HG03469 (cell line): ENCODE results near the gene CHD2.

Experiments used
- ATAC-seq: cut with Tn5 transposase; IDR thresholded peaks from one replicate; pipeline ENCODE4 v1.9.1; 2021; ENCODE audit warnings: mild to moderate bottlenecking, moderate library complexity, moderate number of reproducible peaks; ENCODE audit not compliant: unreplicated experiment

Gene CHD2

DNA sequence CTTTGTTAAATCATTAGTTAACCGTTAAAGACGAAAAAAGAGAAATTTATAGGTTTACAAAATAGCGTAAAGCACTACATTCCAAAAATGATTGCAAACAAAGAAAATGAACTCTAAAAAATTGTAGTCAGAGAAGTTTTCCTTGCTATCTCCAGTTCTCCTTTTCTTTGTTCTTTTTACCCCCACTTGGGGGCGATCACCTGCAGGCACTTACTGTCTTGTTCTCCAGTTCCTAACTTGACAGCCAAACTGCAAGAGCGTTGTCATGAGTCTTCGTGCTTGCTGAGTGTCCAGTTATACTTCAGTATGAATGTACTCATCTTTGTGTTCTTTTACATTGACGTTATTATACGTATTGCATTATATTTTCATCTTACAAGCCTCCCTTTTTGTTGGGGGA lies 54.5 kb downstream of the CHD2 start:
- ATAC-seq = no peak

DNA sequence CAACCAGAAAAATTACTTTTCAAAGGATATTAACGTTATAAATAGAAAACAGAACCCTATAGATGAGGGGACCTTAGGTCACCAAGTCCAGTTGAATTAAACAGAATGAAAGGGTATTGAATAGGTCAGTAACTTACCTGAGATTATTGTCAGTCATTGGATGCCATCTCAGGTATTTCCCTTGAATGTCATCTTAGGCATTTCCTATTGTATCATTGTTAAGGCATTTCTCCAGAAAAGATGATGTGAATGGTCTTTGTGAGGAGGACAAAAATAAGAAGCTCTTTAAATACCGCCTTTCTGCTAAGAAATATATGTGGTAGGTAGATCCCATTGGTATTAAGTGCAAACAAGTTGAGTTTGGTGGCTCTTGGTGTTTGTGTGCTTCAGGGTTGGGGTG lies 55.6 kb downstream of the CHD2 start:
- no peak for ATAC-seq

DNA sequence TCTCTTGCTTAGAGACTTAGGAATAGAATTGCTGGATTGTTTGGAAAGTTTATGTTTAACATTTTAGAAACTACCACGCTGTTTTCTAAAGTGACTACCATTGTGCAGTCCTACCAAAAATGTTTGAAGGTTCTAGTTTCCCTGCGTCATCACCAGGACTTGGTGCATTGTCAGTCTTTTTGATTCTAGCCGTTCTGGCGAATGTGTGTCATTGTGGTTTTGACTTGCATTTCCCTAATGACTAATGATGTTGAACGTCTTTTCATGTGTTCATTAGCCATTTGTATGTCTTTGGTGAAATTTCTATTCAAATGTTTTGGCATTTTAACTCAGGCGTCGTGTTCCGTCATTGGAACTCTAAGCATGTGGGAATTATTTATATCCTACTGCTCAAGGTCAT lies 58.0 kb downstream of the CHD2 start:
- no peak for ATAC-seq

DNA sequence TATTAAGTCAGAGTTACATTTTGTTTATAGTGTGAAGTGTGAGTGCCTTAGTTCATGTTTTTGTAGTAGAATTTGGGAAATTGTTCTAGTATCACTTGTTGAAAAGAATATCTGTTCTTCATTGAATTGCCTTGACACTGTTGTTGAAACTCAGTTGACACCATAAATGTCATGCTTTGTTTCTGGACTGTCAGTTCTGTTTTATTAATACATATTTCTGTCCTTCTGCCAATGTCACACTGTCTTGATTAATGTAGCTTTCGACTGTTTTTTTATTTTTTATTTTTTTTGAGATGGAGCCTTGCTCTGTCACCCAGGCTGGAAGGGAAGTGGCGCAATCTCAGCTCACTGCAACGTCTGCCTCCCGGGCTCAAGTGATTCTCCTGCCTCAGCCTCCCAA lies 59.1 kb downstream of the CHD2 start:
- ATAC-seq = no peak

DNA sequence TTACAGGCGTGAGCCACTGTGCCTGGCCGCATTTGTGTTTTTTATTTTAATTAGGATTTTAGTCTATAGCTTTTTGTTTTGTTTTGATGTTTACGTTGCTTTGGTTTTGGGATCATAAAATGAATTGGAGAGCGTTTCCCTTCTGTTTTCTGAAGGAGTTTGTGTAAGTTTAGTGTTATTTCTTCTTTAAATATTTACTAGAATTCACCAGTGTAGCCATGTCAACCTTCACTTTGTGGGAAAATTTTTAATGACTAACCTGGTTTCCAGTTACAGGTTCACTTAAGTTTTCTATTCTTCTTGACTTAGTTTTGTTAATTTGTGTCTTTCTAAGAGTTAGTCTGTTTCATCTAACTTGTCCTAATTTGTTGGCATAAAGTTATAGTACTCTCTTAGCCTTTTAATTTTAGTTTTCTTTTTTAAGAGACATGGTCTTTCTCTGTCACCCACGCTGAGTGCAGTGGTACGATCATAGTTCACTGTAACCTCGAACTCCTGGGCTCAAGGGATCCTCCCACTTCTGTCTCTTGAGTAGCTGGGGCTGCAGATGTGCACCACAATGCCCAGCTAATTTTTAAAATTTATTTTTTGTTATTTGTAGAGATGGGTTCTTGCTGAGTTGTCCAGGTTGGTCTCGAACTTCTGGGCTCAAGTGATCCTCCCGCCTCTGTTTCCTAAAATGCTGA lies 61.0 kb downstream of the CHD2 start:
- ATAC-seq = no peak

DNA sequence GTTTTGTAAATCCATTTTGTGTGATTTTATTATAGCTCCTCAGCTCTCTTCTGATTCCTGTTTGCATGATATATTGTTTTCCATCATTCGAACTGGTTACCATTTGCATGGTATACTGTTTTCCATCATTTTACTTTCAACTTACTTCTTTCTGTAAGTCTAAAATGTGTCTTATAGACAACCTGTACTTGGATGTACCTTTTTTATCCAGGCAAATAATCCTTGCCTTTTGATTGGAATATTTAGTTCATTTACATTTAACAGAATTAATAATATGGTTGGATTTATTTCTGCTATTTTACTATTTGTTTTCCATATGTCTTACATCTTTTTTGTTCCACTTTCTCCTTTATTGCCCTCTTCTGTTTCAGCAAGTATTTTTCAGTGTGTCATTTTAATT lies 62.8 kb downstream of the CHD2 start:
- ATAC-seq = no peak

DNA sequence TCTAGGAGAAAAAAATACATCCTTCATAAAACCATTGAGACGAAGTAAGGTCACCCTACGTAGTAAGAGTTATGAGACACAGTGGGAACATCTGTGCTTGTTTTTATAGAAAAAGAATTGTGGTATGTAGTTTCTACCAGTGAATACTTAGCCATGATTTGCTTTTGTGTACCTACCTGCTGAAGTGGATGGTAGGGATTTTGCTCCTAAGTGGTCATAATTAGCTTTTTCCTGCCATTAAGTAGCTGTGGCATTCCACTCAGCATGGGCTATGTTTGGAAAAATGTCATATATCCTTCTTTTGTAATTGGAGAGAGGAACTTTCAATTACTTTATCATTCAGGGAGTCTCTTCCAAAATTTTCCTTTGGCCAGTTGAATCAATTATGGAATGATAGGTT lies 63.7 kb downstream of the CHD2 start:
- ATAC-seq = no peak

DNA sequence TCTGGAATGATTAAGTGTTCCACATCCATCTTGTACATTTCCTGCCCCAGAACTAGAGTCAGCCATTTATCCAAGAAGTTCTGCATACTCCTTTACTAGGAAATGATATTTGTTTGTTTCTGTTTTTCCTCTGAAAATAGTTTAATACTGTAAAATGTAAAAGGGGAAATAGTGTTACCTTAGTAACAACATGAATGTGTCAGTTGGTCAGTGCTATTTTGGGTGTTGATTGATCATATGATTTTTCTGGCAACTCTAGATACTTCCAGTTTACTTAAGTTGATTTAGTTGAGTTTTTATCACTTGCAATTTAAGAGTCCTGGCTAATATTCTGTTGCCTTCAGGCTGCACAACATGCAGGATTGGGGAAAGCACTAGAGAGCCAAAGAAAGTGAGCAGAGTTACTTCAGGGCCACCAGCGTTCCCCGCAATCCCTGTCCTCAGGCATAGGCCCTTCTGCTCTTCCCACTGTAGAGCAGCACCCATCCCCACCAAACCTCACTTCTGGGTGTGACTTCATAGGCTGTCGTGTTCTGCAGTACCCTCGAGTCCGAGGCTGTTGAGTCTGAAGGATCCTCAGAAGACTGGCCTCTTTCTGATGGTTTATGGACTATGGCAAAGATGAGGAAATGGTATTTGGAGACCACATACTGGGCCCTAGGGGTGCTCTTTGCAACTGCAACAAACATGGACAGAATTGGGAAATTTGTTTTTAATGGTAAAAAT lies 69.0 kb downstream of the CHD2 start:
- ATAC-seq = no peak

DNA sequence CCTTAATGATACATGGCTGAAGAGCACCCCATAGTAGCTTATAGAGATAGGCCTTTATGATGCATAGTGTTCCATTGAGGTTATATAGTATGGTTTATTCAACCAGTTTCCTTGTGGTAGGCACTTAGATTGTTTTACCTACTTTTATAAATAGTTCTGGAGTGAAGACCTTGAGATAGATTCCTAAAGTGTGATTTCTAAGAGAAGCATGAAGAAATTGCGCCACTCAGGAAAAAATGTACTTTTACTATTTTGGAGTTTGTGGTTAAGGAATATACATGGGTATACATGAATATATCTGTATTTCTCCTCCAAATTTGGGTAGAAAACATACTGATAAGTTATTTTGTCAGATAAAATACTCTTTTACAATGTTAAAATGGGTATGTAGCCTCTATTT lies 70.5 kb downstream of the CHD2 start:
- no peak for ATAC-seq

DNA sequence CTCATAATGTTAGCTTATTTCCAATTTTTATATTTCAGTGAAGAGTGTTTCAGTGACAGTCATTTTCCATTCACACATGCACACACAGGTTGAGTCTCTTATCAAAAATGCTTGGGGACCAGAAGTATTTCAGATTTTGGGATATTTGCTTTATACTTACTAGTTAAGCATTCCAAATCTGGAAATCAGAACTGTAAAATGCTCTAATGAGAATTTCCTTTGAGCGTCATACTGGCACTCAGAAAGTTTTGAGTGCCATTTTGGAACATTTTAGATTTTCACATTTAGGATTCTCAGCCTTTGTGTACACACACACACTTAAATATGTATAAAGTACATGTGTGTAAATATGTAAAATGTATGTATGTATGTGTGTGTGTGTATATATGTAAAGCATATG lies 71.0 kb downstream of the CHD2 start:
- ATAC-seq = no peak

DNA sequence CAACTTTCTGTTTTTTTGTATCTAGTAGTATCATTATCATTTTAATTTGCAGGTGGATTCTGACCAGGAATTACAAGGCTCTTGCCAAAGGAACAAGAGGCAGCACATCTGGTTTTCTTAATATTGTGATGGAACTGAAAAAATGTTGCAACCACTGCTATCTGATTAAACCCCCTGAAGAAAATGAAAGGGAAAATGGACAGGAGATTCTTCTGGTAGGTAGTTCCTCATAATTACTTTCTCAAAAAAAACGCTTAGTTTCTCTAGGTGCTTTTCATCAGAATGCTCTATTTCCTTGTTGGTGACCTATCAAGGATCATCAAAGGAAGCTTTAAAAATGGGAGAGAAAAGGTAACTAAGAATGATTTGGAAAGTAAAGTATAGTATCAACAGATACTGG lies 71.6 kb downstream of the CHD2 start:
- no peak for ATAC-seq

DNA sequence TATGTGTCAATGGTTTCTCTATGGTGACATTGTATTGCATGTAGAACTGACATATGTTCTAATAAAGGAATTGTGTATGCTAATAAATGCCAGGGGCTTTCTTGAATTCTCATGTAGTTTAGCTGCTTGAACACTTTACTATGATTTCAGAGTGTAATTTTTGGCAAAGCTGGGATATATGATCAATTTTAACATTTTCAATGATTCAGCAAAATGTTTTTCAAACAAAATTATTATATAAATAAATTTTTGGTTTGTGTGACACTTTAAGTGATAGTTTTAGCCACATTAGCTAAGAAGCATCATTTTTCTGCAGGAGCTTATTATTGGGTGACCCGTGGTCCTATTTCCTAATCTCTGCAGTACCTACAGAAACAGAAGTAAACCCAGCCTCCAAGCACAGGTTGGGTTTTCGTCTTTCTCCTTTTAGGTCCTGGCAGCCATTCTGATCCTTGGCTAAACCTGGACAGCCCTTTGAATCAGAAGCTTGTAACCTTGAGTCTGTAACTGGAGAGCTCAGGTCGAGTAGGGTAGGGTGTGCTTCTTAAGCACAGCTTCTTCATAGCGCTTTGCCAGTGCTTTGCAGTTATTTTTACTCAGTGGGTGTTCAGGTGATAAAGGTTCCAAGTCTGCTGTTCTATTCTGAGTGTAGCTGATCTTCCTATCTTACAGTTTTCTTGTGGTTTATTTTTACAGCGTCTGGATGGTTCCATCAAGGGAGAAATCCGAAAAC lies 74.2 kb downstream of the CHD2 start:
- no peak for ATAC-seq

DNA sequence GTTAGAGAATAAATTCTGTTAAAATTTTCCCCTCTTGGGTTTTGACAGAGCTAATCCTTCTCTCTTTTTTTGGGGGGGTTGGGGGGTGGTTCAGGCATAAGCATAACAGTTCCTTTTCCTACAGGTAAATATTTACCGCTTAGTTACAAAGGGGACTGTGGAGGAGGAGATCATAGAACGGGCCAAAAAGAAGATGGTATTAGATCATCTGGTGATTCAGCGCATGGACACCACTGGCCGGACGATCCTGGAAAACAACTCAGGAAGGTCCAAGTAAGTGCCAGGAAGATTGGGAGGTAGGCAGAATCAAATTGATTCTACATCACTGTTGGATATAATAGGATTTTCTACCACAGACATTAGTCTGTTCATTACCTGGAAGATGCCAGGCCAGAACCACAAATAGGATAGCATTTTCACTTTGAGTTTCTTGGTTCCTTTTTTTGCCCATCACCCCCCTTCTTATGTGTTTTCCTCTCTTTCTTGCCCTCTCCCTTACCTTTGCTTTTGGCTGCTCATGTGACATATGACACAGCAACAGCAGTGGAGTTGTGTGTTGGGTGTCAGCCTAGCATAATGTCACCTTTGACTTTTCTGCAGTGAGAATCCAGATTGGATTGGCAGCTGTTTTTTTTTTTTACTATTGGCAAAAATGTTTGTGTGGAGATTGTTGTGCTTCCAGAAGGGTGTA lies 79.0 kb downstream of the CHD2 start:
- peak; percentile 47 for ATAC-seq

DNA sequence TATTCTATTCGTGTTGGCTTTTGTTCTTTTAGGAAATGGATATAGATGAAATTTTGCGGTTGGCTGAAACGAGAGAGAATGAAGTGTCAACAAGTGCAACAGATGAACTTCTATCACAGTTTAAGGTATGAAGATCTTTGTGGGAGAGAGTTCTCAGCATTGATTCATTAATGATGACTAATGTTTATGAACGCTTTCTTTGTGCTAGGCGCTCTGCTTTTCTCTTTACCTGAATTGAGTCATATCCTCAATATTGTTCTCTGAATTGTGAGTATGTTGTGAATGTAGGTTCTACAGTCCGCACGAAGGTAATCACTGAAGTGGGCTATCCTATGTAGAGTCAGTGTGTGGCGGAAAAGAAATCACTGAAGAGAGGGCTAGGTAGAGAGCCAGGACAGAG lies 81.2 kb downstream of the CHD2 start:
- no peak for ATAC-seq

DNA sequence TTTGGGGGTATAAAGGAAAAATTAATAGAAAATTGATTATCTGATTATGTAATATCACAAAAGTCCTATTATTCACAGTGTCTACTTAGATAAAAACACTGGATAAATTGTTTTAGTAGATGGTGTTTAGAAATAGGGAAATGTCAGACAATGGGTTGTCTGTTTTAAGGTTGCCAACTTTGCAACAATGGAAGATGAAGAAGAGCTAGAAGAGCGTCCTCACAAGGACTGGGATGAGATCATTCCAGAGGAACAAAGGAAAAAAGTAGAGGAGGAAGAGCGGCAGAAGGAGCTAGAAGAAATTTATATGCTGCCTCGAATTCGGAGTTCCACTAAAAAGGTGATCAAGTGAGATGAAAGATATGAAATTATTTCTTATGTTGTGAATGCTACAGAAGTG lies 84.0 kb downstream of the CHD2 start:
- ATAC-seq = no peak

DNA sequence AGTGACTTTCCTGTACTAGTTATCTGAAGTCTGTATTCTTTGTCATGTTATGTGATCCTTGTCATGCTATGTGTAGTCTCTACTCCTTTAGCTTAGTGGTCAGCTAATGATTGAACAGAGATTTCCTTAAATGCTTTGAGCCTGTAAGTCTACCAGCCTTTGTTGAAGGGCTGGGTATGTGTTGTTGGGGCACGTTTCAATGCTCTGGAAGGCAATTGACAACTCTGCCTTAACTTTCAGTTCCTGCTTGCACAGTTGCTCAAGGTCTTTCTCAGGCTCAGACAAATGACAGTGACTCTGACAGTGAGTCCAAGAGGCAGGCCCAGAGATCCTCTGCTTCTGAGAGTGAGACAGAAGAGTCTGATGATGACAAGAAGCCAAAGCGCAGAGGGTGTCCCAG lies 89.3 kb downstream of the CHD2 start:
- peak; percentile 88 for ATAC-seq

DNA sequence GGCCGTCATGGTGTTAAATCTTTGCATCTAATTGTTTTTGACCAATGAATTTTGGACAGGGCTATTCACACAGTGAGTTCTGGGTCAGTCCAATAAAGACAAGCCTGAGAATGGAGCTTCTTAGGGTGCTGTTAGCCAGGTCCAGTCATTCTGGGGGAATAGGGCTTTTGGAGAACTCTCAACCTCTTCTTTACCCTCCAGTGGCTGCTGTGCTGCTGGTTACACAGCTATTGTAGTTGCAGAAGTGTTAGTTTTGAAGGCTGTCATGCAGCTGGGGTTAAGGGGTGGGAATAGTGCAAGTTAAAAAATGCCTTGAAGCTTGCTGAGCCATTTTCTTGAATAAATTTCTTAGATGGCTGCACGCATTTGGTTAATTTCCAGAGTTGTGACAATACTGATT lies 89.9 kb downstream of the CHD2 start:
- ATAC-seq = no peak

DNA sequence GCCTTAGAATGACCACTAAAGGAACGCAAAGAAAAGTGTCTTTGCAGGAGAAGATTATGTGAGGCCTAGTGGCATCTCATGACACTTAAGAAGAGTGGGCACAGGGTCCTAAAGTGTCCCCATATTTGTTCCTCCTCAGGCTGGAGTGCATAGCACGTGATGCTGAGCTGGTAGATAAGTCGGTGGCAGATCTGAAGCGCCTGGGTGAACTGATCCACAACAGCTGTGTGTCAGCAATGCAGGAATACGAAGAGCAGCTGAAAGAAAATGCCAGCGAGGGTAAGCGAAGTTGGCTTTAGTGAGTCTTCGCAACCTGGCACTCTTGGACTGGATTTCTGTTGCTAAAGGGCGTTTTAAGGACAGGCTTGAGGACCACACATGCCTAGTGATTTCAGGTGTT lies 92.6 kb downstream of the CHD2 start:
- no peak for ATAC-seq

DNA sequence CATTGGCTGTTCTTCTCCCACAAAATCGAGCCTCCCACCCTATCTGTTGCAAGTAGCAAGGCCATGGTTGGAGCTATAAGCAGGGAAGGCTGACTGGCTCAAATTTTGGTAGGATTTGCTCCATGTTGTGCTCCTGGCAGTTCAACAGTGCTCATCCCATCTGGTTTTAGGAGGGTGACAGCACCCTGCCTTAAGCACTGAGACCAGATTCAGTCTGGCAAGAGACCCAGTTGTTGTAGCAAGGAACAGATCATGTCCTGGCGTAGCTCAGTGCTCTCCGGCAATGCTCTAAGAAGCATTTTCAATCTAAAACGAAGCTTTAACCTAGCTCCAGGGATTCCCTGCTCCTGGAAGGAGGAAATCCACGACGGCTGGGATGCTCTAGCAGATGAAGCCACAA lies 97.7 kb downstream of the CHD2 start:
- no peak for ATAC-seq

DNA sequence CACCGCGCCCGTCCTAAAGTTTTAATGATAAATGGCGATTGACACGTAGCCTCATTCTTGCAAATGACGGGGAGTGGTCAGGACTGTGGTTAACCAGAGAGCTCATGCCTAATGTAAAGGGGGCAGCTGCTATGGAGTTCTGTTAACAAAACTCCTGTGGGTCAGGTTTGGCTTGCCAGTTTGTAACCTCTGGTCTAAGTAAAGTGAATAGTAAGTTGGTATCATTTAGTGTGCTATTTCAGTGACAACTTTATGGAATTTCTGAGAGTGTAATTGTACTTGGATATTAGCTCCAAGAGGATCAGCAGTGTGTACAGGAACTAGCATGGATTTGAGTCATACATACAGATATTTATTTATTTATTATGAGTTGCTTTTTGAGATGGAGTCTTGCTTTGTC lies 101.0 kb downstream of the CHD2 start:
- ATAC-seq = no peak

DNA sequence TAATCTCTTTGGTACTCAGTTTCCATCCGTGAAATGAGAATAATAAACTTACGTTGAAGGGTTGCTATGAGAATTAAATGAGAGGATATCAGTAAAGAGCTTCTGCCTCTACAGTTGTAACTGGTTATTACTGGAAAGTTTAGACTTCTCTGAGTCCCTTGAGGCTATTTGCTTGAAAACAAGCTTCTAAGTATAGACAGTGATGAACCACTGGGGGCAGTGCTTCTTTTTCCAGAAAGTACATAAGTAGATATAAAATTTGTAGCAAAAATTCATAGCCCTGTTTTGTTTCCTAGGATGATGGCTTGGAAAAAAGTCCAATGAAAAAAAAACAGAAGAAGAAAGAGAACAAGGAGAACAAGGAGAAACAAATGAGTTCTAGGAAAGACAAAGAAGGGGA lies 101.8 kb downstream of the CHD2 start:
- ATAC-seq = no peak

DNA sequence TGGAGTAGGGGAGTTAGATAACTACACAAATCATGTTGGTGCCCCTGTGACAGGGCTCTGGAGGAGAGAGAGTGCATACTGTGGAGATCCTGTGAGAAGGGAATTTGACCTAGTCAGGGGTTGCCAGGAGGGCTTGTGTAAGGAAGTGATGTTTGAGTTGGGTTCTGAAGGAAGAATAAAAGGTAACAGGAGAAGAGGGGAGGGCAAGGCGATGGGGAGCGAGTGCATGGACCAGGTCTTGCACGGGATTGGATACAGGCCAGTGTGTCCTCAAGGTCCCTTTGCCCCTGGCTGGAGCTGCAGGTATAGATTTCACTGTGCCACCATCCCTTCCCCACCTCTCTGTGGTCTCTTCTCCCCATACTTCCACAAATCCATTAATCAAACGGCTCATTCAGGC lies 105.0 kb downstream of the CHD2 start:
- no peak for ATAC-seq
